ENCODE results near the gene CTDSP2. TPM values are rescaled to one million over a fixed set of nuclear protein-coding genes. Genes with fewer than 3 reads are reported as not detected.

Gene CTDSP2
- total and polyA plus RNA-seq, 7 donors: 13.9 to 91.8 (median 71.3) TPM

- Histone ChIP-seq H3K36me3 (ENCODE audit: insufficient read depth in 1 of 2, low read depth in 1 of 2) (peaks cover 0 to 2% of the 10 kb centered on the region in 2 donors), H3K9me3 (no peaks in the 10 kb centered on the region), H3K27ac (peak overlapping the region; percentile 100), H3K4me3 (no peak overlapping the region), H3K4me1 (peaks cover 54% of the 10 kb centered on the region), H3K27me3 (ENCODE audit: insufficient read depth in 3 of 3, low read length in 2 of 3) (no peaks in the 10 kb centered on the region)
- WGBS, 3 donors: 36 to 56% (median 39%) methylated on average over 2 of the region's 2 CpGs
- no peak for ATAC-seq
- no peak for DNase-seq
- TF ChIP-seq CTCF (IDR thresholded peaks at IDR 0.05): no peak
- intact Hi-C loops (cut with DNase I): no loop called here
These were observed 2.5 kb upstream of the CTDSP2 start for GRCh38 chr12:57849035-57849434.

GRCh38 chr12:57848208-57848607, 1.7 kb upstream of the CTDSP2 start:
- H3K27me3 ChIP-seq (ENCODE audit: insufficient read depth in 3 of 3, low read length in 2 of 3): no peaks in the 10 kb centered on the region
- intact Hi-C loops (cut with DNase I): no loop called here
- H3K4me3 ChIP-seq: no peak overlapping the region
- 73 to 90% (median 81%) methylated on average over 3 of the region's 3 CpGs for WGBS, 3 donors
- H3K36me3 ChIP-seq (ENCODE audit: insufficient read depth in 1 of 2, low read depth in 1 of 2): peaks cover 0 to 7% of the 10 kb centered on the region in 2 donors
- ATAC-seq (no peak), DNase-seq (no peak)
- H3K27ac ChIP-seq: peak overlapping the region; percentile 100
- no peaks in the 10 kb centered on the region for H3K9me3 ChIP-seq
- peaks cover 59% of the 10 kb centered on the region for H3K4me1 ChIP-seq
- no peak for TF ChIP-seq CTCF (IDR thresholded peaks at IDR 0.05)

GRCh38 chr12:57846285-57846576, 298 bp downstream of the CTDSP2 start:
- ATAC-seq: peak in 2 of 4 donors; percentile 5 to 28
- peak overlapping the region; percentile 100 for H3K27ac ChIP-seq
- no peaks in the 10 kb centered on the region for H3K9me3 ChIP-seq
- TF ChIP-seq CTCF (IDR thresholded peaks at IDR 0.05): no peak
- WGBS, 3 donors: 0% methylated on average over 10 to 26 of the region's 26 CpGs
- H3K4me1 ChIP-seq: peaks cover 64% of the 10 kb centered on the region
- DNase-seq: no peak
- peak overlapping the region; percentile 96 for H3K4me3 ChIP-seq
- intact Hi-C loops (cut with DNase I): no loop called here
- no peaks in the 10 kb centered on the region for H3K27me3 ChIP-seq (ENCODE audit: insufficient read depth in 3 of 3, low read length in 2 of 3)
- H3K36me3 ChIP-seq (ENCODE audit: insufficient read depth in 1 of 2, low read depth in 1 of 2): peaks cover 0 to 14% of the 10 kb centered on the region in 2 donors

GRCh38 chr12:57845478-57846284, 848 bp downstream of the CTDSP2 start:
- H3K4me3 ChIP-seq: peak overlapping the region; percentile 96
- peak overlapping the region; percentile 100 for H3K27ac ChIP-seq
- peaks cover 64% of the 10 kb centered on the region for H3K4me1 ChIP-seq
- no peaks in the 10 kb centered on the region for H3K9me3 ChIP-seq
- DNase-seq (peak; percentile 81 to 91), ATAC-seq (peak; percentile 59 to 67 (median 62))
- WGBS, 3 donors: 0 to 1% (median 0%) methylated on average over 61 to 81 of the region's 81 CpGs
- H3K36me3 ChIP-seq (ENCODE audit: insufficient read depth in 1 of 2, low read depth in 1 of 2): peaks cover 0 to 14% of the 10 kb centered on the region in 2 donors
- no peak for TF ChIP-seq CTCF (IDR thresholded peaks at IDR 0.05)
- no peaks in the 10 kb centered on the region for H3K27me3 ChIP-seq (ENCODE audit: insufficient read depth in 3 of 3, low read length in 2 of 3)
- intact Hi-C loops (cut with DNase I): no loop called here

All from psoas muscle (tissue), 8 donors.